Measurements from ENCODE around the gene NAB2.

The NAB2 gene

GRCh38 chr12:57126061-57126460, 37.1 kb downstream of the NAB2 start:
- H3K36me3 Mint-ChIP-seq (ENCODE audit: low read depth) = no peaks in the 10 kb centered on the region

GRCh38 chr12:57126561-57126960, 37.6 kb downstream of the NAB2 start:
- Mint-ChIP-seq H3K27me3 (peaks cover 21% of the 10 kb centered on the region), H3K27ac (no peak overlapping the region), H3K36me3 (ENCODE audit: low read depth) (no peaks in the 10 kb centered on the region), H3K9me3 (no peaks in the 10 kb centered on the region), H3K4me1 (peaks cover 11% of the 10 kb centered on the region), H3K4me3 (no peak overlapping the region)
- ATAC-seq (no peak), DNase-seq (no peak)

More at GRCh38 chr12:57126061-57126460, 37.1 kb downstream of the NAB2 start:
- no peak for DNase-seq
- H3K27ac Mint-ChIP-seq = no peak overlapping the region
- peaks cover 11% of the 10 kb centered on the region for H3K4me1 Mint-ChIP-seq
- no peak for ATAC-seq
- peaks cover 21% of the 10 kb centered on the region for H3K27me3 Mint-ChIP-seq
- H3K4me3 Mint-ChIP-seq = no peak overlapping the region
- H3K9me3 Mint-ChIP-seq = no peaks in the 10 kb centered on the region

- ATAC-seq (peak; percentile 26), DNase-seq (peak; percentile 53)
- Mint-ChIP-seq H3K4me1 (peaks cover 11% of the 10 kb centered on the region), H3K27ac (no peak overlapping the region), H3K4me3 (peak overlapping the region; percentile 65), H3K9me3 (no peaks in the 10 kb centered on the region), H3K36me3 (ENCODE audit: low read depth) (no peaks in the 10 kb centered on the region), H3K27me3 (peaks cover 21% of the 10 kb centered on the region)
Observed at GRCh38 chr12:57127101-57127725, 38.3 kb downstream of the NAB2 start.

GRCh38 chr12:57127726-57128518, 39.0 kb downstream of the NAB2 start, which contains the start of gene LRP1:
Gene LRP1 (plus strand): TSS chr12:57128483. CDS start chr12:57128965, 482 bp downstream.
- H3K9me3 Mint-ChIP-seq = no peaks in the 10 kb centered on the region
- peak within 1 kb of the TSS; percentile 46 for H3K27ac Mint-ChIP-seq
- peaks cover 21% of the 10 kb centered on the region for H3K27me3 Mint-ChIP-seq
- peak; percentile 71 for ATAC-seq
- DNase-seq = peak; percentile 75
- no peaks in the 10 kb centered on the region for H3K36me3 Mint-ChIP-seq (ENCODE audit: low read depth)
- H3K4me1 Mint-ChIP-seq = peaks cover 11% of the 10 kb centered on the region
- H3K4me3 Mint-ChIP-seq = peak within 1 kb of the TSS; percentile 77

GRCh38 chr12:57128519-57129247, 39.8 kb downstream of the NAB2 start:
- H3K27me3 Mint-ChIP-seq = peaks cover 19% of the 10 kb centered on the region
- no peak for DNase-seq
- H3K27ac Mint-ChIP-seq = no peak overlapping the region
- no peaks in the 10 kb centered on the region for H3K36me3 Mint-ChIP-seq (ENCODE audit: low read depth)
- ATAC-seq = no peak
- H3K4me1 Mint-ChIP-seq = peaks cover 11% of the 10 kb centered on the region
- H3K4me3 Mint-ChIP-seq = no peak overlapping the region
- H3K9me3 Mint-ChIP-seq = no peaks in the 10 kb centered on the region

GRCh38 chr12:57129321-57129842, 40.5 kb downstream of the NAB2 start:
- Mint-ChIP-seq H3K4me1 (peaks cover 11% of the 10 kb centered on the region), H3K4me3 (no peak overlapping the region), H3K27me3 (peaks cover 17% of the 10 kb centered on the region), H3K9me3 (no peaks in the 10 kb centered on the region), H3K27ac (no peak overlapping the region), H3K36me3 (ENCODE audit: low read depth) (no peaks in the 10 kb centered on the region)
- DNase-seq (no peak), ATAC-seq (no peak)

- ATAC-seq (no peak), DNase-seq (no peak)
Observed at GRCh38 chr12:57129889-57130288, 41.0 kb downstream of the NAB2 start.

GRCh38 chr12:57130941-57131340, 42.0 kb downstream of the NAB2 start:
- peaks cover 11% of the 10 kb centered on the region for H3K4me1 Mint-ChIP-seq
- no peak for DNase-seq
- H3K27ac Mint-ChIP-seq = no peak overlapping the region
- ATAC-seq = no peak
- peaks cover 12% of the 10 kb centered on the region for H3K27me3 Mint-ChIP-seq
- no peak overlapping the region for H3K4me3 Mint-ChIP-seq
- no peaks in the 10 kb centered on the region for H3K9me3 Mint-ChIP-seq
- H3K36me3 Mint-ChIP-seq (ENCODE audit: low read depth) = no peaks in the 10 kb centered on the region

More at GRCh38 chr12:57129889-57130288, 41.0 kb downstream of the NAB2 start:
- Mint-ChIP-seq H3K27ac (no peak overlapping the region), H3K4me1 (peaks cover 11% of the 10 kb centered on the region), H3K36me3 (ENCODE audit: low read depth) (no peaks in the 10 kb centered on the region), H3K27me3 (peaks cover 14% of the 10 kb centered on the region), H3K4me3 (no peak overlapping the region), H3K9me3 (no peaks in the 10 kb centered on the region)

- peaks cover 10% of the 10 kb centered on the region for H3K4me1 Mint-ChIP-seq
- H3K9me3 Mint-ChIP-seq = no peaks in the 10 kb centered on the region
- no peak for ATAC-seq
- no peak overlapping the region for H3K4me3 Mint-ChIP-seq
- peaks cover 6% of the 10 kb centered on the region for H3K27me3 Mint-ChIP-seq
- no peak for DNase-seq
- H3K27ac Mint-ChIP-seq = no peak overlapping the region
- H3K36me3 Mint-ChIP-seq (ENCODE audit: low read depth) = no peaks in the 10 kb centered on the region
Observed at GRCh38 chr12:57131896-57132744, 43.2 kb downstream of the NAB2 start.

GRCh38 chr12:57133013-57133569, 44.2 kb downstream of the NAB2 start:
- DNase-seq (no peak), ATAC-seq (no peak)
- Mint-ChIP-seq H3K27me3 (peaks cover 6% of the 10 kb centered on the region), H3K4me3 (no peak overlapping the region), H3K9me3 (no peaks in the 10 kb centered on the region), H3K4me1 (peaks cover 7% of the 10 kb centered on the region), H3K36me3 (ENCODE audit: low read depth) (no peaks in the 10 kb centered on the region), H3K27ac (no peak overlapping the region)

GRCh38 chr12:57133916-57134315, 45.0 kb downstream of the NAB2 start:
- Mint-ChIP-seq H3K27ac (no peak overlapping the region), H3K4me3 (no peak overlapping the region), H3K9me3 (no peaks in the 10 kb centered on the region), H3K36me3 (ENCODE audit: low read depth) (no peaks in the 10 kb centered on the region), H3K4me1 (peaks cover 7% of the 10 kb centered on the region), H3K27me3 (peaks cover 8% of the 10 kb centered on the region)
- no peak for DNase-seq
- no peak for ATAC-seq

GRCh38 chr12:57134949-57135348, 46.0 kb downstream of the NAB2 start:
- H3K9me3 Mint-ChIP-seq = no peaks in the 10 kb centered on the region
- DNase-seq (no peak), ATAC-seq (no peak)
- peaks cover 3% of the 10 kb centered on the region for H3K4me1 Mint-ChIP-seq
- H3K4me3 Mint-ChIP-seq = no peak overlapping the region
- H3K36me3 Mint-ChIP-seq (ENCODE audit: low read depth) = no peaks in the 10 kb centered on the region
- peaks cover 3% of the 10 kb centered on the region for H3K27me3 Mint-ChIP-seq
- H3K27ac Mint-ChIP-seq = no peak overlapping the region

- H3K4me1 Mint-ChIP-seq = no peaks in the 10 kb centered on the region
- no peak overlapping the region for H3K4me3 Mint-ChIP-seq
- no peak overlapping the region for H3K27ac Mint-ChIP-seq
- no peaks in the 10 kb centered on the region for H3K9me3 Mint-ChIP-seq
- H3K36me3 Mint-ChIP-seq (ENCODE audit: low read depth) = no peaks in the 10 kb centered on the region
- no peak for ATAC-seq
- peaks cover 2% of the 10 kb centered on the region for H3K27me3 Mint-ChIP-seq
- DNase-seq = no peak
Observed at GRCh38 chr12:57135527-57136326, 46.8 kb downstream of the NAB2 start.

Measured in activated naive CD8-positive, alpha-beta T cell treated with anti-CD3 and anti-CD28 coated beads, Interleukin-2, amount 50 U/mL, for 24 hours (primary cell).